ES-I3 (cell line): ENCODE data around the gene TANGO6.

ENCODE experiments used
- H3K36me3 ChIP-seq: 2 replicates; pipeline ENCODE4 v1.6.1; 2013; ENCODE audit warnings: mild to moderate bottlenecking, low read length, control low read depth, moderate library complexity; ENCODE audit not compliant: insufficient read depth
- H3K4me1 ChIP-seq: 2 replicates; pipeline ENCODE4 v1.6.1; 2013; ENCODE audit warnings: mild to moderate bottlenecking, control low read depth, low read length; ENCODE audit not compliant: insufficient read depth
- H3K9ac ChIP-seq: 2 replicates; pipeline ENCODE4 v1.6.1; 2013; ENCODE audit warnings: low read depth, mild to moderate bottlenecking, low read length, moderate library complexity
- H3K9me3 ChIP-seq: 2 replicates; pipeline ENCODE4 v1.6.1; 2013; ENCODE audit warnings: mild to moderate bottlenecking, low read length, moderate library complexity; ENCODE audit not compliant: control insufficient read depth, insufficient read depth

The TANGO6 gene

DNA sequence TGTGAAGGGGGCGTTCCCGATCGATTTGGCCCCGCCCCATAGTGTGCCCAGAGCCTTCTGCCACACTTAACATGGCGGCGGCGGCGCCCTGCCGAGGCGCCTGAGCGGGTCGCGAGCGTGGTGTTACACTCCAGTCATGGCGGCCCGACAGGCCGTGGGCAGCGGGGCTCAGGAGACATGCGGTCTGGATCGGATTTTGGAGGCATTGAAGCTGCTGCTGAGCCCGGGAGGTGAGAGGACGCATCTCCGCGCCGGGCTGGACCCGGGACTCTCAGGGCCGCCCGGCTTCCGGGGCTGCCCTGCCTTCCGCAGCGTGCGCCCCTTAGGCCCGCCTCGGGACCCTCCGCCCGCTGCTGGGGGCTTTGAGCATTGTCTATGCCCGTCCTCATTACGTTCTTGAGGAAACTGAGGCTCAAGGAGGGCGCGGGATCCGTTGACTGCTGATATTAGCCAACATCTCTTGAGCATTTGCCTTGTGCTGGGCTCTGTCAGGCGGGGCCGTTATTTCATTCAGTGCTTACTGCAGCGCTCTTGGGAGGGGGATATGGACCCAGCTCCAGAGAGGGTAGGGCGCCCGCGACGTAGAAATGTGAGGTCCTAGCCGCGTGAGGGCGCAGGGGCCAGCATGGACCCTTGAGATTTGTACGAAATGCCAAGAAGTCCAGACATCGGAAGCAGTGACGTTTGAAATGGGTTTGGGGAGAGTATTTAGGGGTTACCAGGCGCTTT, at the start of gene TANGO6:
TSS of gene TANGO6 (plus strand) at position 50 of the 729 bp plus-strand sequence. CDS start at position 137, 87 bp downstream.
- Histone ChIP-seq H3K36me3 (no peaks in the 10 kb centered on the region), H3K9me3 (no peaks in the 10 kb centered on the region), H3K9ac (peak within 1 kb of the TSS; percentile 67), H3K4me1 (no peaks in the 10 kb centered on the region)

- Histone ChIP-seq H3K4me1 (peaks cover 14% of the 10 kb centered on the region), H3K9ac (no peak overlapping the region), H3K36me3 (no peaks in the 10 kb centered on the region), H3K9me3 (no peaks in the 10 kb centered on the region)
These were observed 44.9 kb upstream of the TANGO6 start for GRCh38 chr16:68798398-68798797.

- Histone ChIP-seq H3K9ac (no peak overlapping the region), H3K36me3 (no peaks in the 10 kb centered on the region), H3K4me1 (peaks cover 13% of the 10 kb centered on the region), H3K9me3 (no peaks in the 10 kb centered on the region)
These were observed 43.0 kb upstream of the TANGO6 start for GRCh38 chr16:68800257-68800875.

DNA sequence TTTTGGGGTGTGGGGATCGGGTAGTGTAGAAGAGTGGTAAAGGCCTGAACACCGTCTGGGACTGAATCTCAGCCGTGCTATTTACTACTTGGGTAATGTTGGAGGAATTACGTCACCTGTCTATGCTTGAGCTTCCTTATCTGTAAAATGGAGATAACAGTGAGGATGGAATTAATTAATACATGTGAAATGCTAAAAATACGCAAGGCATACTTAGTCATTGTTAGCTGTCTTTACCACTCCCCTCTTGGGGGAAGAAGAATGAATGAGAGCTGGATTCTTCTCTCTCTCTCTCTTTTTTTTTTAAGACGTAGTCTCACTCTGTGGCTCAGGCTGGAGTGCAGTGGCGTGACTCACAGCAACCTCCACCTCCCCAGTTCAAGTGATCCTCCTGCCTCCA, 41.1 kb upstream of the TANGO6 start:
- H3K4me1 ChIP-seq, result peaks cover 13% of the 10 kb centered on the region
- H3K36me3 ChIP-seq, result no peaks in the 10 kb centered on the region
- H3K9me3 ChIP-seq, result no peaks in the 10 kb centered on the region
- H3K9ac ChIP-seq, result no peak overlapping the region

DNA sequence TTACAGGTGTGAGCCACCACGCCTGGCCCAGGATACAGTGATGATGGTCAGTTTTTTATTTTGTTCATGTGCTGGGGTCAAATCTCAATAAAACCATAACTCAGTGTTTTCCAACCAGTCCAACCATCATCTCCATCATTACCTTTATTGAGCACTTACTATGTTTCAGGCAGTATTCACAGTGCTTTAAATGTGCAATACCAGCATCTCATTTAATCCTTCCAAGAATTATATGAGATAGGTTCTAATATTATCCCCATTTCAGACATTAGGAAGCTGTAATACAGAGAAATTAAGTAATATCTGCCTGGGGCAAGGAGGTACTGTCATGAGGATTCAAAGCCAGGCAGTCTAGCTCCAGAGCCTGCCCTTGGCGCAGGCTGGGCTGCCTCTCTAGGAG, 36.9 kb upstream of the TANGO6 start:
- Histone ChIP-seq H3K9ac (no peak overlapping the region), H3K9me3 (no peaks in the 10 kb centered on the region), H3K4me1 (no peaks in the 10 kb centered on the region), H3K36me3 (peaks cover 12% of the 10 kb centered on the region)

GRCh38 chr16:68806981-68807380, 36.4 kb upstream of the TANGO6 start:
- H3K9ac ChIP-seq, result no peak overlapping the region
- peaks cover 18% of the 10 kb centered on the region for H3K36me3 ChIP-seq
- H3K4me1 ChIP-seq, result no peaks in the 10 kb centered on the region
- no peaks in the 10 kb centered on the region for H3K9me3 ChIP-seq

- Histone ChIP-seq H3K36me3 (peaks cover 27% of the 10 kb centered on the region), H3K9ac (no peak overlapping the region), H3K4me1 (no peaks in the 10 kb centered on the region), H3K9me3 (no peaks in the 10 kb centered on the region)
These were observed 28.8 kb upstream of the TANGO6 start for GRCh38 chr16:68814516-68814915.

- Histone ChIP-seq H3K9ac (no peak overlapping the region), H3K9me3 (0 out of 2 replicates have a peak, but pooled peaks cover 4% of the 10 kb centered on the region), H3K4me1 (0 out of 2 replicates have a peak, but pooled peaks cover 9% of the 10 kb centered on the region), H3K36me3 (peaks cover 20% of the 10 kb centered on the region; the same call in 1 of the 2 replicates)
These were observed 19.8 kb upstream of the TANGO6 start for GRCh38 chr16:68823401-68824135.

- Histone ChIP-seq H3K4me1 (0 out of 2 replicates have a peak, but pooled peaks cover 9% of the 10 kb centered on the region), H3K36me3 (peaks cover 24% of the 10 kb centered on the region; the same call in 1 of the 2 replicates), H3K9me3 (0 out of 2 replicates have a peak, but pooled peaks cover 4% of the 10 kb centered on the region)
These were observed 17.9 kb upstream of the TANGO6 start for GRCh38 chr16:68825427-68825826.

GRCh38 chr16:68826652-68827051, 16.7 kb upstream of the TANGO6 start:
- Histone ChIP-seq H3K9ac (no peak overlapping the region), H3K36me3 (peaks cover 27% of the 10 kb centered on the region; the same call in 1 of the 2 replicates), H3K4me1 (0 out of 2 replicates have a peak, but pooled peaks cover 9% of the 10 kb centered on the region), H3K9me3 (0 out of 2 replicates have a peak, but pooled peaks cover 4% of the 10 kb centered on the region)

More at GRCh38 chr16:68825427-68825826, 17.9 kb upstream of the TANGO6 start:
- no peak overlapping the region for H3K9ac ChIP-seq

GRCh38 chr16:68833251-68833650, 10.1 kb upstream of the TANGO6 start:
- H3K9ac ChIP-seq, result no peak overlapping the region
- peaks cover 14% of the 10 kb centered on the region for H3K36me3 ChIP-seq
- no peaks in the 10 kb centered on the region for H3K9me3 ChIP-seq
- no peaks in the 10 kb centered on the region for H3K4me1 ChIP-seq

DNA sequence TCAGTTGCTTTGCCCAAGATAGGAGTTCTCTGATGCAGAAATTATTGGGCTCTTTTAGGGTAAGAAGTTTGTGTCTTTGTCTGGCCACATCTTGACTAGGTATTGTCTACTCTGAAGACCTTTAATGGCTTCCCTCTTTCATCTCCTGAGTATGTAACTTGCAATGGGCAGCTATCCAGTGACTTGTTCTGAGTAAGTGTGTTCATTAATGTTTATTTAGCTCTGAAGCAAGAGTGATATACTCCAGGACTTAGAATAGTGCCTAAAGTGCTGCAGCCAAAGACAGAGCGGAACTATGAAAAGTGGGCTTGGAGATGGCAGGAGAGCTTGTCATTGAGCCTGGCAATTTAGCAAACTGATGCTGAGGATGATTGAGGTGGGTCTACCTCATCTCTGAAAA, 8.8 kb upstream of the TANGO6 start:
- H3K9me3 ChIP-seq, result no peaks in the 10 kb centered on the region
- H3K4me1 ChIP-seq, result no peaks in the 10 kb centered on the region
- H3K9ac ChIP-seq, result no peak overlapping the region
- peaks cover 14% of the 10 kb centered on the region for H3K36me3 ChIP-seq

DNA sequence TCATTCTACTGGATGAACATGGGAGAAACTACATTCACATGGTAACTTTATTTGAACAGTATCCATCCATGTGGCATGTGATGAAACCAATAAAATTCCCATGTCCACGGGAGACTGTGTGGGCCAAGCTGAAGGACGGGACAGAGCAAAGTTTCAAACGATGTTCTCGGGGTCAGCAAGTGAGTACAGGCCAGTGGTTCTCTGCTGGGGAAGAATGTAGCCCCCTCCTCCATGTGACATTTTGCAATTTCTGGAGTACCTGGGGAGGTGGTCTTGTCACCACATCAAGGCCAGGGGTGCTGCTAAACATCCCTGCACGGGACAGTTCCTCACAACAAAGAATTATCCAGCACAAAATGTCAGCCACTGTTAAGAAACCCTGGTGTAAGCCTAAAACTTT, 7.4 kb upstream of the TANGO6 start:
- Histone ChIP-seq H3K9me3 (no peaks in the 10 kb centered on the region), H3K36me3 (peaks cover 7% of the 10 kb centered on the region; the same call in 1 of the 2 replicates), H3K9ac (no peak overlapping the region), H3K4me1 (no peaks in the 10 kb centered on the region)

DNA sequence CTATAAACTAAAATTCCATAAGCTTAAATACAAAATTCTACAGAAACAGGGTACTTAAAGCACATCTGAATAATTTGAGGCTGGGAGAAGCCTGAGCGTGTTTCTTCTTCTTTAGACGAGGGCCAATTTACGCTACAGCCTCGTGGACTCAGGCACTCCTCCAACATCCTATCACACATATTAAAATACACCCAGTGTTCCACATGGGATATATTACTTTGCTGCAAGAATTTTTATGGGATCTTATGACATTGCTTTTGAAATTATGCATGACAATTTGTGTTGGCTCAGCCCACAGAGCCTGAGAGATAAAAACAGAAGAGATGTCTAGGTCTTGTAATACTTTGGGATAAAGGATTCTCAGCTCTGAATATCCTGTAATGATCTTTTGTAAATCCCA, 3.5 kb upstream of the TANGO6 start:
- H3K4me1 ChIP-seq, result no peaks in the 10 kb centered on the region
- no peak overlapping the region for H3K9ac ChIP-seq
- H3K9me3 ChIP-seq, result no peaks in the 10 kb centered on the region
- no peaks in the 10 kb centered on the region for H3K36me3 ChIP-seq
